Adrenal gland (tissue), 12 donors: Measurements from ENCODE around the gene ZSWIM5. TPM values are rescaled to one million over a fixed set of nuclear protein-coding genes. Genes with fewer than 3 reads are reported as not detected.

Source experiments
- DNase-seq, 7 donors: peaks; one replicate each; pipeline ENCODE4 v3.0.0-alpha.2; 2019 to 2020
- H3K27ac ChIP-seq, 5 donors: fragments of 200-600 bp; sonication (generic) in 4 of 5; 1 replicate in 3 of 5; 2 replicates in 2 of 5; pipeline versions ENCODE4 v1.5.1 to v1.8.0; 2016 to 2020; ENCODE audit warnings: mild to moderate bottlenecking in 1 of 5
- H3K27me3 ChIP-seq: fragments of 200-600 bp; 2 replicates; pipeline ENCODE4 v1.8.0; 2021
- H3K36me3 ChIP-seq, 2 donors: fragments of 200-600 bp; replicated peaks in 1 of 2; 1 replicate in 1 of 2; 2 replicates in 1 of 2; pipeline versions ENCODE4 v1.5.1 to v1.8.0; 2018 to 2022
- H3K4me1 ChIP-seq, 2 donors: fragments of 200-600 bp; replicated peaks in 1 of 2; 1 replicate in 1 of 2; 2 replicates in 1 of 2; pipeline versions ENCODE4 v1.5.1 to v1.8.0; 2018 to 2021
- H3K4me3 ChIP-seq, 4 donors: fragments of 200-600 bp; sonication (generic) in 3 of 4; one replicate each; pipeline ENCODE4 v1.5.1; 2016 to 2018
- H3K9me3 ChIP-seq, 3 donors: fragments of 200-600 bp; sonication (generic) in 1 of 3; replicated peaks in 1 of 3; 1 replicate in 2 of 3; 2 replicates in 1 of 3; pipeline versions ENCODE4 v1.5.1 to v1.8.0; 2016 to 2021
- POLR2A ChIP-seq, 2 donors: fragments of 450-650 bp; IDR thresholded peaks; one replicate each; pipeline ENCODE4 v1.6.1; 2017; ENCODE audit warnings: antibody characterized with exemption in 2 of 2, mild to moderate bottlenecking in 2 of 2, moderate library complexity in 1 of 2
- WGBS, 4 donors: extraction: QIAGEN DNeasy Blood & Tissue Kit in 2 of 4; methylation state at CpG; one replicate each; pipeline versions ENCODE4 v1.1.5 to v1.1.7; 2013 to 2017; 5-methylcytosine and 5-hydroxymethylcytosine counted together
- intact Hi-C, 2 donors: fragments of 100-400 bp; cut with DNase I; formaldehyde crosslinking; loops; one replicate each; pipeline versions ENCODE4 v1.14.1 to v1.15.0; 2022 to 2023
- polyA plus RNA-seq, 3 donors: library from polyadenylated mRNA; stranded (reverse); fragments of 200-250 nt in 2 of 3; fragments of 350-450 nt in 1 of 3; fragmentation: Illumina TruSeq in 1 of 3; extraction: RNeasy Lipid Tissue Mini Kit (QIAGEN cat#74804) in 1 of 3; gene quantifications; one replicate each; pipeline ENCODE4 v1.2.3, GENCODE V29; 2013 to 2014
- total RNA-seq, 9 donors: library from RNA; depleted of rRNA in 4 of 9; stranded (reverse); fragments of >200 nt in 4 of 9; fragments of 120-200 nt in 1 of 9; fragmentation: NEBNext Ultra II Directional in 1 of 9; extraction: Animal tissue kit (Norgen Biotek cat#: 25700) in 1 of 9; gene quantifications; one replicate each; pipeline versions ENCODE4 v1.1.0 to v1.2.4, GENCODE V29; 2013 to 2023
- TF ChIP-seq, protein P1 (sequence below), 6 experiments: fragments of 450-650 bp in 4 of 6; fragments of 200-600 bp in 2 of 6; sonication (generic) in 1 of 6; IDR thresholded peaks; 1 replicate in 5 of 6; 2 replicates in 1 of 6; pipeline versions ENCODE4 v1.5.1 to v1.8.0; 2016 to 2021; ENCODE audit warnings: antibody characterized with exemption in 6 of 6, mild to moderate bottlenecking in 2 of 6, moderate library complexity in 1 of 6
- donor health status: healthy with polysubstance abuse.
- donor health status: Bipolar disorder and iron deficiency.
- donor health status: DM: yes; HTN: yes; CAD: no.
- donor health status: DM: no; HTN: no; CAD: no.
- donor health status: DM: no; HTN: no; CAD: no.
- donor health status: DM: yes; HTN: yes; CAD: no.

Gene ZSWIM5
- total and polyA plus RNA-seq, 12 donors: 5.0 to 34.0 (median 18.7) TPM

DNA sequence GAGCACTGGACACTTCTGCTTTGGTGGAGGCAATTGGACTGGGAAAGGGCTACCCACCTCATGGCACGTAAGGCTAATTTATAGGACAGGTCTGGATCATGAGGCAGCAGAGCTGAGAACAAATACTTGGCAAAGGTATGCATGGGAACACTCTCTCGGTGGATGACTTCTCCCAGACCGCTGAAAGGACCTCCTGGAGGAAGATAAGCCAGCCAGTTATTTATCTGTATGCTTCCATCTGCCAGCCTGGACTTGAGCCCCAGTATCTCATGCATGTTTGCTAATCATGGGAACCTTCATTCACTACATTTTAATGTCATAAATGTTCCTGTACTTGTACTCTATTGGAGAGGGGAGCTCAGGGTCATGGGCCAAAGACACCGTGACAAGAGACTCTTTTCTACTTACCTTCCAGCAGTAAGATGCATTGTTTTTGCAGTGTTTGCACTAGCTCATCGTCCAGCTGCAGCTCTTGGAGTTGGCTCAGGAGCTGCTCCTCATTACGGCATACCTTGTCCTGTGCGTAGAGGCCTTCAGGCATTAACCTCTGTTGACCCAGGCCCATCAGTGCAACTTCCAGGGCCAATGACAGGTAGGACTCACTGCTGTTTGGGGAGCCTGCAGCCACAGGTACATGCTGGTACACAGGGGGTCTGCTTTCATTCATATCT, 170.6 kb downstream of the ZSWIM5 start:
- Histone ChIP-seq H3K36me3 (peaks cover 0 to 15% of the 10 kb centered on the region in 2 donors), H3K27ac (no peak overlapping the region), H3K9me3 (no peaks in the 10 kb centered on the region), H3K4me1 (peaks cover 24 to 27% of the 10 kb centered on the region in 2 donors), H3K27me3 (no peaks in the 10 kb centered on the region), H3K4me3 (no peak overlapping the region)
- intact Hi-C loops: no loop called here
- DNase-seq: no peak
- 74 to 83% (median 80%) methylated on average over 7 of the region's 7 CpGs for WGBS, 4 donors
- TF ChIP-seq, protein P1, sequence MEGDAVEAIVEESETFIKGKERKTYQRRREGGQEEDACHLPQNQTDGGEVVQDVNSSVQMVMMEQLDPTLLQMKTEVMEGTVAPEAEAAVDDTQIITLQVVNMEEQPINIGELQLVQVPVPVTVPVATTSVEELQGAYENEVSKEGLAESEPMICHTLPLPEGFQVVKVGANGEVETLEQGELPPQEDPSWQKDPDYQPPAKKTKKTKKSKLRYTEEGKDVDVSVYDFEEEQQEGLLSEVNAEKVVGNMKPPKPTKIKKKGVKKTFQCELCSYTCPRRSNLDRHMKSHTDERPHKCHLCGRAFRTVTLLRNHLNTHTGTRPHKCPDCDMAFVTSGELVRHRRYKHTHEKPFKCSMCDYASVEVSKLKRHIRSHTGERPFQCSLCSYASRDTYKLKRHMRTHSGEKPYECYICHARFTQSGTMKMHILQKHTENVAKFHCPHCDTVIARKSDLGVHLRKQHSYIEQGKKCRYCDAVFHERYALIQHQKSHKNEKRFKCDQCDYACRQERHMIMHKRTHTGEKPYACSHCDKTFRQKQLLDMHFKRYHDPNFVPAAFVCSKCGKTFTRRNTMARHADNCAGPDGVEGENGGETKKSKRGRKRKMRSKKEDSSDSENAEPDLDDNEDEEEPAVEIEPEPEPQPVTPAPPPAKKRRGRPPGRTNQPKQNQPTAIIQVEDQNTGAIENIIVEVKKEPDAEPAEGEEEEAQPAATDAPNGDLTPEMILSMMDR (IDR thresholded peaks at IDR 0.05): no peak
- no peak for TF ChIP-seq POLR2A (IDR thresholded peaks at IDR 0.05)

DNA sequence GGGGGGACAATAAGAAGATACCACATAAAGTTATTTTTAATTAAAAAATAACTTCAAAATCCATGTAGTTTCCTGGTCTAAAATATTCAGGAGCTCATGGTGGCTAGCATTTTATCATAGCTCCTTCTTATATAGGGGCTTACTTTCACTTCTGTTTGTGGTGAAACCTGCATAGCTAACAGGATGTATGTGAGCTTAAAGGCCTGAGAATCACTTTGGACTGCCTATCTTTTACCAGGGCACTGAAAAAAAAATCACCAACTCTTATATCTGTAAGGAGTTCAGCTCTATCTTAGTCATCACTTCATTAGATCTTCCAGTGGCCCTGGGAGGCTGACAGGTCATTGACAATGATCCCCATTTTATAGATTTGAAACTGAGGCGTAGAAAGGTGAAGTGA, 173.0 kb downstream of the ZSWIM5 start:
- H3K4me3 ChIP-seq: no peak overlapping the region
- peaks cover 0 to 15% of the 10 kb centered on the region in 2 donors for H3K36me3 ChIP-seq
- TF ChIP-seq, protein P1 (IDR thresholded peaks at IDR 0.05): no peak
- no peak for TF ChIP-seq POLR2A (IDR thresholded peaks at IDR 0.05)
- intact Hi-C loops: no loop called here
- H3K27me3 ChIP-seq: no peaks in the 10 kb centered on the region
- WGBS, 4 donors: 83 to 100% (median 92%) methylated on average over 1 of the region's 1 CpG
- no peaks in the 10 kb centered on the region for H3K9me3 ChIP-seq
- H3K27ac ChIP-seq: no peak overlapping the region
- DNase-seq: no peak
- H3K4me1 ChIP-seq: peaks cover 16 to 21% of the 10 kb centered on the region in 2 donors

- intact Hi-C loops: no loop called here
- Histone ChIP-seq H3K36me3 (peaks cover 0 to 15% of the 10 kb centered on the region in 2 donors), H3K27me3 (no peaks in the 10 kb centered on the region), H3K4me3 (no peak overlapping the region), H3K27ac (no peak overlapping the region), H3K4me1 (peaks cover 11 to 17% of the 10 kb centered on the region in 2 donors), H3K9me3 (no peaks in the 10 kb centered on the region)
- WGBS, 4 donors: 76 to 91% (median 85%) methylated on average over 2 of the region's 2 CpGs
- TF ChIP-seq POLR2A (IDR thresholded peaks at IDR 0.05): no peak
- TF ChIP-seq, protein P1 (IDR thresholded peaks at IDR 0.05): no peak
- DNase-seq: no peak
Observed at GRCh38 chr1:45032837-45033236, 173.6 kb downstream of the ZSWIM5 start.

DNA sequence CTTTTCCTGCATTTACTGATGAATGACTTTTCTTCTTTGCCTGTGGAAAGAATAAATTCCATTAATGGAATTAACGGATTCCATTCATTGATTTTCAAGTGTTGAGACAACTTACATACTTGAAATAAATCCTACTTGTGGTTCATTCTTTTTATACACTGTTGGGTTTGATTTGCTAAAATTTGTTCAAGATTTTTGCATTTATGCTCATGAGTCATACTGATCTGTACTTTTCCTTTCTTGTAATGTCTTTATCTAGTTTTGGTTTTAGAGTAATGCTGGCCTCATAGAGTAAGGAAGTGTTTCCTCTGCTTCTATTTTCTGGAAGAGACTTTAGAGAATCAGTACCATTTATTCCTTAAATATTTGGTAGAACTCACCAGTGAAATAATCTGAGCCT, 180.0 kb downstream of the ZSWIM5 start:
- peaks cover 0 to 8% of the 10 kb centered on the region in 2 donors for H3K4me1 ChIP-seq
- no peaks in the 10 kb centered on the region for H3K27me3 ChIP-seq
- no peak for DNase-seq
- intact Hi-C loops: no loop called here
- peak overlapping the region in 1 of 5 donors; percentile 48 for H3K27ac ChIP-seq
- no peaks in the 10 kb centered on the region for H3K36me3 ChIP-seq
- no peaks in the 10 kb centered on the region for H3K9me3 ChIP-seq
- 89 to 100% (median 93%) methylated on average over 1 of the region's 1 CpG for WGBS, 4 donors
- TF ChIP-seq, protein P1 (IDR thresholded peaks at IDR 0.05): no peak
- TF ChIP-seq POLR2A (IDR thresholded peaks at IDR 0.05): no peak
- no peak overlapping the region for H3K4me3 ChIP-seq
